ENCODE data around the gene GAD1.

Gene GAD1

GRCh38 chr2:170820757-170821530, 4.3 kb downstream of the GAD1 start:
- in situ Hi-C loops (cut with HindIII; ENCODE audit: low pct_unique_long_range_greater_than_20kb, low sequenced_read_pairs) = no loop called here
- DNase-seq (ENCODE audit: low read depth in 1 of 2, low spot score in 1 of 2) = no peak
- no peak for TF ChIP-seq JUND (IDR thresholded peaks at IDR 0.05; ENCODE audit: low read depth)

GRCh38 chr2:170821531-170822289, 5.0 kb downstream of the GAD1 start:
- no peak for DNase-seq (ENCODE audit: low read depth in 1 of 2, low spot score in 1 of 2)
- in situ Hi-C loops (cut with HindIII; ENCODE audit: low pct_unique_long_range_greater_than_20kb, low sequenced_read_pairs) = no loop called here

DNA sequence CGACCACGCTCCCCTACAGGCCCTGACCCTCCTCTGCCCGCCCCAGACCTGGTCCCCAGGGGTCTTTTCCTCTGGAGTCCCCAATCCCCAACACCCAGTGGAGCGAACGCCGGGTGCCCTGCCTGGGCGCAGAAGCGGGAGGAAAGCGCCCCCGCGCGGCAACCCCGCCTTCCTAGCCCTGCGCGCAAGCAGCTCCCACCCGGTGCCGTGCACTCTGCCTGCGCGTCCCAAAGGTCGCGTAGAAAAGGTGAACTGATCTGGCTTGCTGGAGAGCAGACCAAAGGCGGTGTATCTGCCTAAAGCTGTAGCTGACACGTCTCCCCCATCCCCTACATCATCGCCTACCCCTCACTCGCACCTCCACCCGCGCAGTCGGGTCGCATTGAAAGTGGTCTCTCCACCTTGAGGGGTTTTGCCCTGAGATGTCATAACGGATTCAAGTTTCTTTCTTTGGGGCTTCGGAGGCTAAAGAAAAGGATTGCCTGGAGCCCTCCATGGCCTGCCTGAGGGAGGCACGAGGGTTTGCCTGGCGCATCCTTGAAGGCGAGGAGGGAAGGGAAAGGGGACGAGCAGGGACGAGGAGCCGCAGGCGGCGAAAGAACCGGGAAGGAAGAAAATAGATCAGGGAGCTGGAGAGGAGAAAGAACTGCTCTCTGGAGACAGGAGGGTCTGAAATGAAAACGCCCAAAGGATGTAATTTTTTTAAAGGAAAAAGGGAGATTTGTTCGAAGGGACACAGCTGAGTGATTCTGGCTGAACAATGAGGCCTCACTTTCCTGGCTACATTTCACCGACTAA, 5.8 kb downstream of the GAD1 start:
- in situ Hi-C loops (cut with HindIII; ENCODE audit: low pct_unique_long_range_greater_than_20kb, low sequenced_read_pairs) = no loop called here
- no peak for DNase-seq (ENCODE audit: low read depth in 1 of 2, low spot score in 1 of 2)
- TF ChIP-seq JUND (IDR thresholded peaks at IDR 0.05; ENCODE audit: low read depth) = no peak

More at GRCh38 chr2:170821531-170822289, 5.0 kb downstream of the GAD1 start:
- no peak for TF ChIP-seq JUND (IDR thresholded peaks at IDR 0.05; ENCODE audit: low read depth)

DNA sequence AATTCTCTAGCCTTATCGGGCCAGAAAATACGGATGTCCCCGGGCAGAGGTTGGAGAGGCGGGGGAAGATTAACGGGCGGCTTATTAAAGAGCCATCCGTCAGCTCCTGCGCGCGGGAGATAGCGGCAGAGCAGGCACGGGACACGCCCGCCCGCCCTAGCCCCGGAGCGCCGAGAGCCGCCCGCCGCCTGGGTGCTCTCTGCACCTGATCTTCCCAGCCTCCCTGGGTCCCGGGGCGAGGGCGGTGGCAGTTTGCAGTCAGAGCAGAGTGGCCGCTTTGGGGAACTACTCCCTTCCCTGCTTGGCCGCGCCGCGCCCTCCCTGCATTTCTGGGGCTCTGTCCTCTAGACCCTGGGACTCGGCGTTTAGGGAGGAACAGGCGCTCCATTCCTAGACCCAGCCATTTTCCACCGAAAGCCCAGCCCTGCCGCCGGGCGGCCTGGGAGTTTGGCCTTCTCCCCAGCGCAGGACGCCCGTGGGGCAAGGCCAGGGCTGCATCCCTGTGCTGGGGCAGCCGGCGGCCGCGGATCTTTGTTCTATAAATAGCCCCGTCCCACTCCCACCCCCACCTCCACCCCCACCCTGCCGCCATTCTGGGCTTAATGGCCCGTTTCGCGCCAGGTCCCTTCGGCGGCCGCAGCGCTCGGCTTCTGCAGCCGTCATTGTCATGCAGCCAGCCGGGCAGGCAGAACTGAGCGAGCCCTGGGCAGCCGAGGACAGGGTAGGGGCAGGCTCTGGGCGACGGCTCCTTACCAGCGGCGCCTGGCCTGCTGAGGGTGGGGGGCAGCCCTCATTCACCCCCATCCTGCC, 6.6 kb downstream of the GAD1 start:
- no peak for DNase-seq (ENCODE audit: low read depth in 1 of 2, low spot score in 1 of 2)
- in situ Hi-C loops (cut with HindIII; ENCODE audit: low pct_unique_long_range_greater_than_20kb, low sequenced_read_pairs) = no loop called here
- no peak for TF ChIP-seq JUND (IDR thresholded peaks at IDR 0.05; ENCODE audit: low read depth)

DNA sequence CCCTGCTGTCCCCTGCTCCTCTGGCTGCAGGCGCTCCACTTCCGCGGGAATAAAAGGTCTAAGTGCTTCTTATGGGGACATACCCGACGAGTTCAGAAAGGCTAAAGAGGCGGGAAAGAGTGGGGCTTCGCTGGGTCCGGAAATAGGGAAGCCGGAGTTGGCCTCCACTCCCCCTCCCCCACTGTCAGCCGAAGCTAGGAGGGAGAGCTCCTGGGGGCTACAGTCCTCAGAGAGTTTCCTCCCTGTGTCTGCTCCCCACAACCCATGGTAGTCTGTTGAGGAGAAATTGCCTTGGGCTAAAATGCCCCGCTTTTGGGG, 7.2 kb downstream of the GAD1 start:
- DNase-seq (ENCODE audit: low read depth in 1 of 2, low spot score in 1 of 2) = no peak
- TF ChIP-seq JUND (IDR thresholded peaks at IDR 0.05; ENCODE audit: low read depth) = no peak
- in situ Hi-C loops (cut with HindIII; ENCODE audit: low pct_unique_long_range_greater_than_20kb, low sequenced_read_pairs) = no loop called here

GRCh38 chr2:170824526-170825015, 7.9 kb downstream of the GAD1 start:
- in situ Hi-C loops (cut with HindIII; ENCODE audit: low pct_unique_long_range_greater_than_20kb, low sequenced_read_pairs) = no loop called here
- no peak for DNase-seq (ENCODE audit: low read depth in 1 of 2, low spot score in 1 of 2)
- no peak for TF ChIP-seq JUND (IDR thresholded peaks at IDR 0.05; ENCODE audit: low read depth)

DNA sequence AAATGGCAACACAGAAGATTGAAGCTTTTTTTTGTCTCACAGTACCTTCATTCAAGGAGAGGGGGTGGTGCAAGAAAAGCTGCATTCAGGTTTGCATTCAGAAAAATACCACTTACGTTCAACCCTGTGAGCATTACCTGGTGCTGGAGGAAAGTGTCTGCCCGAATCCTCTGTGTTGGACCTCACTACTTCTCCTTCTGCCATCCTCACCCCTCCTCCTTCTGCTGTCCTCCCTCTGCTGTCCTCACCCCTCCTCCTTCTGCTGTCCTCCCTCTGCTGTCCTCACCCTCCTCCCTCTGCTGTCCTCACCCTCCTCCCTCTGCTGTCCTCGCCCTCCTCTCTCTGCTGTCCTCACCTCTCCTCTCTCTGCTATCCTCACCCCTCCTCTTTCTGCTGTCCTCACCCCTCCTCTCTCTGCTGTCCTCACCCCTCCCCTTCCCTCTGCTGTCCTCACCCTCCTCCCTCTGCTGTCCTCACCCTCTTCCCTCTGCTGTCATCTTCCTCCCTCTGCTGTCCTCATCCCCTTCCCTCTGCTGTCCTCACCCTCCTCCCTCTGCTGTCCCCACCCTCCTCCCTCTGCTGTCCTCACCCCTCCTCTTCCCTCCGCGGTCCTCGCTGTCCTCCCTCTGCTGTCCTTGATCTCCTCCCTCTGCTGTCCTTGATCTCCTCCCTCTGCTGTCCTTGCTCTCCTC, 11.3 kb downstream of the GAD1 start:
- TF ChIP-seq JUND (IDR thresholded peaks at IDR 0.05; ENCODE audit: low read depth) = no peak
- no peak for DNase-seq (ENCODE audit: low read depth in 1 of 2, low spot score in 1 of 2)
- in situ Hi-C loops (cut with HindIII; ENCODE audit: low pct_unique_long_range_greater_than_20kb, low sequenced_read_pairs) = no loop called here

- no peak for TF ChIP-seq JUND (IDR thresholded peaks at IDR 0.05; ENCODE audit: low read depth)
- in situ Hi-C loops (cut with HindIII; ENCODE audit: low pct_unique_long_range_greater_than_20kb, low sequenced_read_pairs) = no loop called here
- no peak for DNase-seq (ENCODE audit: low read depth in 1 of 2, low spot score in 1 of 2)
Measured at GRCh38 chr2:170828533-170828916, 11.8 kb downstream of the GAD1 start.

DNA sequence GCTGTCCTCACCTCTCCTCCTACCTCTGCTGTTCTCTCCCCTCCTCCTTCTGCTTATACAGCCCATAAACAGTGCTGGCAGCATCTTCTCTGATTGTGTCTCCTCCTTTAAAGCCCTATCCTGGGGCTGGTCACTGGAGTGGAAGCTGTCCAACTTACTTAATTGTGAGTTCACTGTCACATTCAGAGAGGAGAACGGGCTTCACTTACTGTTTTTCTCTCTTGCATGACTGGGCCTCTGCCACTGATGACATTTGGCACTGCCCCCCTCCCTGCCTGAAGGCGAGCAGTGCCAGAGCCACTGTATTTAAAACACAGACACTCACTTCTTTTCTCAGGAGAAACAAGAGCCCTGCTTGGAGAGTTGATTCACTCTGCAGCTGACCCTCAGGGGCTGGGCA, 12.3 kb downstream of the GAD1 start:
- in situ Hi-C loops (cut with HindIII; ENCODE audit: low pct_unique_long_range_greater_than_20kb, low sequenced_read_pairs) = no loop called here

GRCh38 chr2:170830166-170830565, 13.5 kb downstream of the GAD1 start:
- in situ Hi-C loops (cut with HindIII; ENCODE audit: low pct_unique_long_range_greater_than_20kb, low sequenced_read_pairs) = no loop called here
- no peak for DNase-seq (ENCODE audit: low read depth in 1 of 2, low spot score in 1 of 2)
- no peak for TF ChIP-seq JUND (IDR thresholded peaks at IDR 0.05; ENCODE audit: low read depth)

More for the DNA sequence above, 12.3 kb downstream of the GAD1 start:
- no peak for TF ChIP-seq JUND (IDR thresholded peaks at IDR 0.05; ENCODE audit: low read depth)
- no peak for DNase-seq (ENCODE audit: low read depth in 1 of 2, low spot score in 1 of 2)

- in situ Hi-C loops (cut with HindIII; ENCODE audit: low pct_unique_long_range_greater_than_20kb, low sequenced_read_pairs) = no loop called here
- no peak for TF ChIP-seq JUND (IDR thresholded peaks at IDR 0.05; ENCODE audit: low read depth)
- DNase-seq (ENCODE audit: low read depth in 1 of 2, low spot score in 1 of 2) = no peak
Measured at GRCh38 chr2:170831115-170831514, 14.4 kb downstream of the GAD1 start.
